Tibial artery (tissue), 4 donors: ENCODE data around the gene SGSM1.

Experiments used
- DNase-seq, 2 donors: peaks; one replicate each; pipeline ENCODE4 v3.0.0-alpha.2; 2019
- H3K27ac ChIP-seq, 2 donors: fragments of 200-600 bp; sonication (generic) in 1 of 2; 1 replicate in 1 of 2; 2 replicates in 1 of 2; pipeline ENCODE4 v1.5.1; 2018 to 2019; ENCODE audit warnings: mild to moderate bottlenecking in 1 of 2
- H3K27me3 ChIP-seq, 2 donors: fragments of 200-600 bp; sonication (generic) in 1 of 2; one replicate each; pipeline versions ENCODE4 v1.5.1 to v1.6.0; 2016 to 2019
- H3K36me3 ChIP-seq, 3 donors: fragments of 200-600 bp; sonication (generic) in 2 of 3; one replicate each; pipeline ENCODE4 v1.5.1; 2016 to 2019; ENCODE audit warnings: mild to moderate bottlenecking in 2 of 3
- H3K4me1 ChIP-seq, 4 donors: fragments of 200-600 bp; sonication (generic) in 2 of 4; 1 replicate in 3 of 4; 2 replicates in 1 of 4; pipeline ENCODE4 v1.5.1; 2016 to 2019
- H3K4me3 ChIP-seq, 2 donors: fragments of 200-600 bp; sonication (generic) in 1 of 2; 1 replicate in 1 of 2; 2 replicates in 1 of 2; pipeline ENCODE4 v1.5.1; 2018 to 2019; ENCODE audit warnings: mild to moderate bottlenecking in 2 of 2
- H3K9me3 ChIP-seq, 3 donors: fragments of 200-600 bp; sonication (generic) in 1 of 3; one replicate each; pipeline ENCODE4 v1.5.1; 2016 to 2019
- CTCF ChIP-seq, 2 experiments: fragments of 200-600 bp in 1 of 2; fragments of 450-650 bp in 1 of 2; IDR thresholded peaks; one replicate each; pipeline ENCODE4 v1.5.1; 2017 to 2019; ENCODE audit warnings: antibody characterized with exemption in 2 of 2, mild to moderate bottlenecking in 1 of 2, moderate library complexity in 1 of 2
- intact Hi-C: fragments of 100-400 bp; cut with DNase I; formaldehyde crosslinking; loops from one replicate; pipeline ENCODE4 v1.15.0; 2023; ENCODE audit warnings: low total_unique reads

Gene SGSM1

GRCh38 chr22:24826710-24827285, 20.8 kb downstream of the SGSM1 start:
- Histone ChIP-seq H3K4me1 (no peaks in the 10 kb centered on the region), H3K4me3 (no peak overlapping the region), H3K27ac (no peak overlapping the region), H3K27me3 (no peaks in the 10 kb centered on the region), H3K36me3 (peaks cover 0 to 4% (median 0%) of the 10 kb centered on the region in 3 donors), H3K9me3 (no peaks in the 10 kb centered on the region)
- no peak for DNase-seq
- intact Hi-C loops = no loop called here
- no peak for TF ChIP-seq CTCF (IDR thresholded peaks at IDR 0.05)

GRCh38 chr22:24827296-24827695, 21.3 kb downstream of the SGSM1 start:
- intact Hi-C loops = no loop called here
- H3K9me3 ChIP-seq = no peaks in the 10 kb centered on the region
- peak in 1 of 2 donors; percentile 44 for DNase-seq

GRCh38 chr22:24830205-24830979, 24.4 kb downstream of the SGSM1 start:
- Histone ChIP-seq H3K27ac (no peak overlapping the region), H3K4me3 (no peak overlapping the region), H3K9me3 (no peaks in the 10 kb centered on the region), H3K36me3 (peaks cover 0 to 11% (median 5%) of the 10 kb centered on the region in 3 donors), H3K4me1 (no peaks in the 10 kb centered on the region), H3K27me3 (no peaks in the 10 kb centered on the region)
- no peak for TF ChIP-seq CTCF (IDR thresholded peaks at IDR 0.05)
- intact Hi-C loops = no loop called here
- peak in 1 of 2 donors; percentile 29 for DNase-seq

More at GRCh38 chr22:24827296-24827695, 21.3 kb downstream of the SGSM1 start:
- H3K27me3 ChIP-seq = no peaks in the 10 kb centered on the region
- no peaks in the 10 kb centered on the region for H3K4me1 ChIP-seq
- TF ChIP-seq CTCF (IDR thresholded peaks at IDR 0.05) = no peak
- no peak overlapping the region for H3K27ac ChIP-seq
- peaks cover 0 to 4% (median 0%) of the 10 kb centered on the region in 3 donors for H3K36me3 ChIP-seq
- no peak overlapping the region for H3K4me3 ChIP-seq

GRCh38 chr22:24831687-24832086, 25.7 kb downstream of the SGSM1 start:
- H3K4me3 ChIP-seq = no peak overlapping the region
- H3K4me1 ChIP-seq = no peaks in the 10 kb centered on the region
- H3K27ac ChIP-seq = no peak overlapping the region
- no peak for TF ChIP-seq CTCF (IDR thresholded peaks at IDR 0.05)
- intact Hi-C loops = no loop called here
- no peaks in the 10 kb centered on the region for H3K27me3 ChIP-seq
- peaks cover 0 to 11% (median 5%) of the 10 kb centered on the region in 3 donors for H3K36me3 ChIP-seq
- H3K9me3 ChIP-seq = no peaks in the 10 kb centered on the region
- DNase-seq = peak in 1 of 2 donors; percentile 45

GRCh38 chr22:24833881-24834495, 28.0 kb downstream of the SGSM1 start:
- no peak for TF ChIP-seq CTCF (IDR thresholded peaks at IDR 0.05)
- no peak overlapping the region for H3K27ac ChIP-seq
- no peaks in the 10 kb centered on the region for H3K4me1 ChIP-seq
- no peak overlapping the region for H3K4me3 ChIP-seq
- H3K9me3 ChIP-seq = no peaks in the 10 kb centered on the region
- intact Hi-C loops = no loop called here
- peaks cover 0 to 11% (median 5%) of the 10 kb centered on the region in 3 donors for H3K36me3 ChIP-seq
- H3K27me3 ChIP-seq = no peaks in the 10 kb centered on the region
- no peak for DNase-seq
